IPS-18c (cell line): ENCODE data around the gene SCAF1.

Experiments used
- H3K4me3 ChIP-seq: 2 replicates; pipeline ENCODE4 v1.7.0; 2013; ENCODE audit warnings: low read depth, mild to moderate bottlenecking, low read length, moderate library complexity; ENCODE audit not compliant: insufficient read depth
- H3K9me3 ChIP-seq: one replicate; pipeline ENCODE4 v1.6.1; 2013; ENCODE audit warnings: mild to moderate bottlenecking, low read length, moderate library complexity; ENCODE audit not compliant: control insufficient read depth, insufficient read depth

The SCAF1 gene

GRCh38 chr19:49637821-49638738 lies 3.9 kb upstream of the SCAF1 start:
- no peaks in the 10 kb centered on the region for H3K9me3 ChIP-seq
- H3K4me3 ChIP-seq, result peak overlapping the region; percentile 36

- Histone ChIP-seq H3K9me3 (no peaks in the 10 kb centered on the region), H3K4me3 (peak overlapping the region; percentile 44)
Observed at GRCh38 chr19:49639401-49640112, 2.5 kb upstream of the SCAF1 start.

GRCh38 chr19:49640113-49640898 lies 1.7 kb upstream of the SCAF1 start, which contains the start of gene RRAS:
TSS of gene RRAS (minus strand) at chr19:49640143. CDS start at chr19:49640098, 45 bp downstream.
- Histone ChIP-seq H3K4me3 (peak within 1 kb of the TSS; percentile 58), H3K9me3 (no peaks in the 10 kb centered on the region)

- H3K4me3 ChIP-seq, result peak overlapping the region; percentile 98
- H3K9me3 ChIP-seq, result no peaks in the 10 kb centered on the region
Observed at GRCh38 chr19:49642492-49643035, 555 bp downstream of the SCAF1 start.

- Histone ChIP-seq H3K4me3 (no peak overlapping the region), H3K9me3 (no peaks in the 10 kb centered on the region)
Observed at GRCh38 chr19:49643466-49643865, 1.5 kb downstream of the SCAF1 start.

- Histone ChIP-seq H3K9me3 (no peaks in the 10 kb centered on the region), H3K4me3 (no peak overlapping the region)
Observed at GRCh38 chr19:49645592-49645991, 3.6 kb downstream of the SCAF1 start.

GRCh38 chr19:49645995-49646394 lies 4.0 kb downstream of the SCAF1 start:
- Histone ChIP-seq H3K9me3 (no peaks in the 10 kb centered on the region), H3K4me3 (no peak overlapping the region)

- no peak overlapping the region for H3K4me3 ChIP-seq
- H3K9me3 ChIP-seq, result no peaks in the 10 kb centered on the region
Observed at GRCh38 chr19:49646586-49646985, 4.6 kb downstream of the SCAF1 start.

- Histone ChIP-seq H3K4me3 (no peak overlapping the region), H3K9me3 (no peaks in the 10 kb centered on the region)
Observed at GRCh38 chr19:49651029-49651819, 9.2 kb downstream of the SCAF1 start.

- H3K4me3 ChIP-seq, result no peak overlapping the region
- H3K9me3 ChIP-seq, result no peaks in the 10 kb centered on the region
Observed at GRCh38 chr19:49651820-49652550, 10.0 kb downstream of the SCAF1 start.

GRCh38 chr19:49652551-49653465 lies 10.8 kb downstream of the SCAF1 start:
- no peaks in the 10 kb centered on the region for H3K9me3 ChIP-seq
- H3K4me3 ChIP-seq, result no peak overlapping the region

- Histone ChIP-seq H3K4me3 (no peak overlapping the region), H3K9me3 (no peaks in the 10 kb centered on the region)
Observed at GRCh38 chr19:49653466-49653806, 11.4 kb downstream of the SCAF1 start.

- Histone ChIP-seq H3K4me3 (no peak overlapping the region), H3K9me3 (no peaks in the 10 kb centered on the region)
Observed at GRCh38 chr19:49654581-49654980, 12.6 kb downstream of the SCAF1 start.

GRCh38 chr19:49655570-49656455 lies 13.8 kb downstream of the SCAF1 start:
- no peak overlapping the region for H3K4me3 ChIP-seq
- no peaks in the 10 kb centered on the region for H3K9me3 ChIP-seq
